Mesenchymal stem cell (in vitro differentiated cells and primary cell): ENCODE measurements around the gene PARVB.

Source experiments
- DNase-seq: peaks from one replicate; pipeline ENCODE4 v3.0.0-alpha.2; 2013
- H2AFZ ChIP-seq: one replicate; pipeline ENCODE4 v1.6.1; 2013; ENCODE audit warnings: low read depth, mild to moderate bottlenecking, control low read depth, inconsistent platforms, low read length, moderate library complexity
- H2AK5ac ChIP-seq: 2 replicates; pipeline ENCODE4 v1.6.1; 2013; ENCODE audit warnings: low read length, moderate library complexity, mild to moderate bottlenecking, inconsistent platforms; ENCODE audit not compliant: severe bottlenecking
- H2BK120ac ChIP-seq: one replicate; pipeline ENCODE4 v1.6.1; 2013; ENCODE audit warnings: low read depth, mild to moderate bottlenecking, inconsistent platforms, low read length, moderate library complexity
- H2BK12ac ChIP-seq, 2 experiments: one replicate each; pipeline ENCODE4 v1.6.1; 2013; ENCODE audit warnings: inconsistent platforms in 2 of 2, low read length in 2 of 2, mild to moderate bottlenecking in 2 of 2, moderate library complexity in 2 of 2, control low read depth in 1 of 2
- H2BK15ac ChIP-seq: one replicate; pipeline ENCODE4 v1.6.1; 2013; ENCODE audit warnings: mild to moderate bottlenecking, low read depth, inconsistent platforms; ENCODE audit not compliant: poor library complexity, severe bottlenecking
- H2BK5ac ChIP-seq: 2 replicates; pipeline ENCODE4 v1.6.1; 2013; ENCODE audit warnings: low read depth, mild to moderate bottlenecking, low read length, control low read depth, inconsistent platforms; ENCODE audit not compliant: poor library complexity, severe bottlenecking
- H3K14ac ChIP-seq, 2 experiments: one replicate each; pipeline ENCODE4 v1.6.1; 2013; ENCODE audit warnings: inconsistent platforms in 2 of 2, low read length in 2 of 2, control low read depth in 1 of 2, mild to moderate bottlenecking in 1 of 2, moderate library complexity in 1 of 2
- H3K18ac ChIP-seq, 2 experiments: one replicate each; pipeline ENCODE4 v1.6.1; 2013; ENCODE audit warnings: inconsistent platforms in 2 of 2, low read length in 2 of 2, control low read depth in 1 of 2, low read depth in 1 of 2, mild to moderate bottlenecking in 1 of 2
- H3K23ac ChIP-seq, 2 experiments: one replicate each; pipeline ENCODE4 v1.6.1; 2013; ENCODE audit warnings: inconsistent platforms in 2 of 2, low read length in 2 of 2, mild to moderate bottlenecking in 2 of 2, moderate library complexity in 2 of 2, control low read depth in 1 of 2
- H3K27ac ChIP-seq: 2 replicates; pipeline ENCODE4 v1.5.1; 2013; ENCODE audit warnings: mild to moderate bottlenecking, moderate library complexity, low read length, control low read depth, inconsistent platforms; ENCODE audit not compliant: poor library complexity, severe bottlenecking
- H3K27me3 ChIP-seq, 2 experiments: 2 replicates each; pipeline versions ENCODE4 v1.6.1 to v1.7.0; 2013; ENCODE audit warnings: low read length in 2 of 2, mild to moderate bottlenecking in 2 of 2, moderate library complexity in 2 of 2, control low read depth in 1 of 2, inconsistent platforms in 1 of 2; ENCODE audit not compliant: control insufficient read depth in 1 of 2, insufficient read depth in 1 of 2
- H3K36me3 ChIP-seq, 2 experiments: 2 replicates each; pipeline versions ENCODE4 v1.6.1 to v1.7.0; 2013; ENCODE audit warnings: low read length in 2 of 2, control low read depth in 1 of 2, inconsistent platforms in 1 of 2, low read depth in 1 of 2, mild to moderate bottlenecking in 1 of 2; ENCODE audit not compliant: insufficient read depth in 2 of 2, control insufficient read depth in 1 of 2
- H3K4ac ChIP-seq, 2 experiments: one replicate each; pipeline ENCODE4 v1.6.1; 2013; ENCODE audit warnings: inconsistent platforms in 2 of 2, low read length in 2 of 2, mild to moderate bottlenecking in 2 of 2, moderate library complexity in 2 of 2, control low read depth in 1 of 2, low read depth in 1 of 2
- H3K4me1 ChIP-seq: 2 replicates; pipeline ENCODE4 v1.6.1; 2013; ENCODE audit warnings: low read depth, low read length, control low read depth; ENCODE audit not compliant: control insufficient read depth, insufficient read depth
- H3K4me2 ChIP-seq: 2 replicates; pipeline ENCODE4 v1.6.1; 2013; ENCODE audit warnings: low read length, mild to moderate bottlenecking, inconsistent platforms; ENCODE audit not compliant: poor library complexity, severe bottlenecking
- H3K4me3 ChIP-seq, 2 experiments: 2 replicates each; pipeline versions ENCODE4 v1.5.1 to v1.7.0; 2013; ENCODE audit warnings: low read length in 2 of 2, mild to moderate bottlenecking in 2 of 2, control low read depth in 1 of 2, low read depth in 1 of 2; ENCODE audit not compliant: insufficient read depth in 1 of 2
- H3K79me1 ChIP-seq: replicated peaks from 2 replicates; pipeline ENCODE4 v1.6.1; 2013; ENCODE audit warnings: mild to moderate bottlenecking, control low read depth, low read length, inconsistent platforms; ENCODE audit not compliant: poor library complexity, severe bottlenecking
- H3K9ac ChIP-seq: 2 replicates; pipeline ENCODE4 v1.7.0; 2013; ENCODE audit warnings: mild to moderate bottlenecking, low read length, moderate library complexity
- H3K9me3 ChIP-seq: 2 replicates; pipeline ENCODE4 v1.7.0; 2013; ENCODE audit warnings: mild to moderate bottlenecking, low read length; ENCODE audit not compliant: control insufficient read depth
- H4K8ac ChIP-seq: one replicate; pipeline ENCODE4 v1.6.1; 2013; ENCODE audit warnings: inconsistent platforms, mild to moderate bottlenecking, low read length, moderate library complexity
- H4K91ac ChIP-seq: one replicate; pipeline ENCODE4 v1.6.1; 2013; ENCODE audit warnings: mild to moderate bottlenecking, low read length, inconsistent platforms
- WGBS: methylation state at CpG from one replicate; pipeline ENCODE4 v1.1.7; 2013; ENCODE audit warnings: mixed read lengths; 5-methylcytosine and 5-hydroxymethylcytosine counted together

PARVB gene

DNA sequence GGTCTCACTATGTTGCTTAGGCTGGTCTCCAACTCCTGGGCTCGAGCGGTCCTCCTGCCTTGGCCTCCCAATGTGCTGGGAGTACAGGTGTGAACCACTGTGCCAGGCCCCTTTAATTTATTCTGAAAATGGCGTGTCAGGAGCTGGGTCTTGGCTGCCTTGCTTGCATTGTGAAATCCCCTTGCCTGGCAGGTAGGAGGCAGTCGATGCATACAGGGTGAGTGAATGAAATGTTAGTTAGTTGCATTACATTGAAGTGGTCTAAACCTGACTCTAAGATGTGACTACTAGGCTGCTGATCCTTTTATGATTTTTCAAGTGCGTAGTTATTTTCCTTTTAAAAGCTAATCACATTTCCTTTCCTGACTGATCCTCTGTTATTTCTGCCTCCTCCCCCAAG is 42.9 kb downstream of the PARVB start:
- no peak overlapping the region for H4K91ac ChIP-seq
- no peak overlapping the region for H2BK12ac ChIP-seq
- no peak overlapping the region for H3K14ac ChIP-seq
- H3K4me3 ChIP-seq: no peak overlapping the region
- H3K4me2 ChIP-seq: no peak overlapping the region
- H3K27ac ChIP-seq: no peak overlapping the region
- H3K23ac ChIP-seq: no peak overlapping the region
- H3K27me3 ChIP-seq: no peaks in the 10 kb centered on the region
- no peak overlapping the region for H3K4ac ChIP-seq
- no peaks in the 10 kb centered on the region for H3K9me3 ChIP-seq
- no peak overlapping the region for H4K8ac ChIP-seq
- no peaks in the 10 kb centered on the region for H3K36me3 ChIP-seq
- H3K79me1 ChIP-seq: no peaks in the 10 kb centered on the region
- no peak overlapping the region for H2AFZ ChIP-seq
- H2AK5ac ChIP-seq: no peak overlapping the region
- no peak overlapping the region for H2BK5ac ChIP-seq
- no peak overlapping the region for H3K18ac ChIP-seq
- no peak overlapping the region for H2BK120ac ChIP-seq
- no peak overlapping the region for H3K9ac ChIP-seq
- peaks cover 2% of the 10 kb centered on the region for H3K4me1 ChIP-seq
- no peak overlapping the region for H2BK15ac ChIP-seq
- 93% methylated on average over 5 of the region's 5 CpGs for WGBS
- DNase-seq: no peak

DNA sequence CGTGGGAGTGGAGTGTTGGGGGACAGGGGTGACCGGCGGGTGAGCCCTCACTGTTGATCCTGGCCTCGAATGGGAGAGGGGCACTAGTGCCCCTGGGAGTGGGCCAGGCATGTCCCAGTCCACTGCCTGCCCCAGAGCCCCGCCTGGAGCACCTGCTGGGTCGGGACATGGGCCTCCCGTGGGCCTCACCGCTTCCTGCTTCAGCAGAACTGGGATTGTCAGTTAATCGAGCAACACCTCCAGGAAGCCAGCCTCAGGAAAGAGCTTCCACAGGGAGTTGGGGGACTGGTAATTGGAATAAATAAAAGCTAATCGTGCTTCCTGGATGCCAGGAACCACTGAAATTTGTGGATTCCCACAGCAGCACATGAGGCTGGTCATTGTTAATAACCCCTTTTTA is 43.8 kb downstream of the PARVB start:
- H2BK12ac ChIP-seq: no peak overlapping the region
- 78% methylated on average over 10 of the region's 10 CpGs for WGBS
- no peak overlapping the region for H2BK5ac ChIP-seq

DNA sequence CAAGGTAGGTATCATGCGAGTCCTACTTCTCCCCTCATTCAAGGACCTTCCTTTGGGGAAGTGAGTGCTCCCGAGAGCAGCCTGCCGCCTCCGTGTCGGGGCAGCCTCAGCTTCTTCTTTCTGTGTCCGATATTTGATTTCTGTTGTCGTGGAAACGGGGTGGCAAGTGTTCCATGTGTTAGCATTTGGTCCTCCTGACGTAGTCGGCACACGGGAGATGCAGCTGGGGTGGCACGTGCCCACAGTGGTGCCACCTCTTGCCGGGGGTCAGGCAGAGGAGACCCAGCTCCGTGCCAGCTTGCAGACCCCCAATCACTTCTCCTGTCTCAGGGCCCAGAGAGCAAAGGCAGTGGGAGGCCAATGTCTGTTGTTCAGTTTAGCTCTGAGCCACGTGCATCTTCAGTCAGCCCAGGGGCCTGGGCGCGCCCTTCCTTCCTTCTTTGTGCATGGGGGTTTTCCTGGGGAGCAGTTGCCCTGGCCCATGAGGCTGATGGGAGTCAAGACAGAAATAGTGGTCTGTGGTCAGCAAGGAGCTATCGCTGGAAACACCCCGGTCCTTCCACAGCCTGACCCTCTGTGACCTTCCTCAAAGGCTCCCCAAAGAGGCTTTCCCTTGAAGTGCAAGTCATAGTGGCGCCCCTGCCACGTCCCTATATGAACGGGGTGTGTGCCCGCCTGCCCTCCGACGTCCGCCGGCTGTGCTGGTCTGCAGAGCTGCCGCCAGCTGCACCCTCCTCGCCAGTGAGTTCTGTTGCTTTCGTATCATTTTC is 44.5 kb downstream of the PARVB start:
- H3K27me3 ChIP-seq: no peaks in the 10 kb centered on the region
- no peak overlapping the region for H3K9ac ChIP-seq
- no peak overlapping the region for H3K14ac ChIP-seq
- no peaks in the 10 kb centered on the region for H3K36me3 ChIP-seq
- no peak overlapping the region for H2BK15ac ChIP-seq
- no peak overlapping the region for H3K27ac ChIP-seq
- no peak overlapping the region for H2BK120ac ChIP-seq
- H2AFZ ChIP-seq: no peak overlapping the region
- DNase-seq: no peak
- H3K4ac ChIP-seq: no peak overlapping the region
- no peak overlapping the region for H4K91ac ChIP-seq
- H2AK5ac ChIP-seq: no peak overlapping the region
- WGBS: 93% methylated on average over 30 of the region's 30 CpGs
- H2BK5ac ChIP-seq: no peak overlapping the region
- peaks cover 2% of the 10 kb centered on the region for H3K4me1 ChIP-seq
- H3K79me1 ChIP-seq: no peaks in the 10 kb centered on the region
- H3K23ac ChIP-seq: no peak overlapping the region
- no peak overlapping the region for H3K18ac ChIP-seq
- H3K9me3 ChIP-seq: no peaks in the 10 kb centered on the region
- H3K4me2 ChIP-seq: no peak overlapping the region
- H3K4me3 ChIP-seq: no peak overlapping the region
- no peak overlapping the region for H4K8ac ChIP-seq
- H2BK12ac ChIP-seq: no peak overlapping the region

More for the DNA sequence above, 43.8 kb downstream of the PARVB start:
- Histone ChIP-seq H2AK5ac (no peak overlapping the region), H3K23ac (no peak overlapping the region), H3K4me2 (no peak overlapping the region), H3K4me1 (peaks cover 2% of the 10 kb centered on the region), H3K14ac (no peak overlapping the region), H2AFZ (no peak overlapping the region), H2BK120ac (no peak overlapping the region), H3K27me3 (no peaks in the 10 kb centered on the region), H3K9ac (no peak overlapping the region), H2BK15ac (no peak overlapping the region), H3K36me3 (no peaks in the 10 kb centered on the region), H3K18ac (no peak overlapping the region), H3K27ac (no peak overlapping the region), H4K8ac (no peak overlapping the region), H3K79me1 (no peaks in the 10 kb centered on the region), H3K9me3 (no peaks in the 10 kb centered on the region), H4K91ac (no peak overlapping the region), H3K4me3 (no peak overlapping the region), H3K4ac (no peak overlapping the region)
- no peak for DNase-seq

DNA sequence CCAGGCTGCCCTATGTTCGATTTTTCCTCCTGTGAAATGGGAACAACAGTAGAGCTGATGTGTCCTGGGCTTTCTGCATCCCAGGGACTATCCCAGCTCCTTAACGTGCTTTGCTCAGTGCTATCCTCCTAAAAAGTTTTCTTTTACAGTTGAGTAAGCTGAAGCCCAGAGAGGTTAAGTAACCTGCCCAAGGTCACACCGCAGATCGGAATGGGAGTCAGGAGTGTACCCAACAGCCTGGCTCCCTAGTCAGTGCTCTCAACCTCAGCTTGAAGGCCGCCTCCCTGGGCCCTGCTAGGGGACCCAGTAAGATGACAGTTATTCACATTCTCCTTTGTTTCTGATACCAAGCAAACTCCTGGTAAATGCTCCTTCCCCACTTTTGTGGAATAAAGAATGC is 45.9 kb downstream of the PARVB start:
- Histone ChIP-seq H3K4me2 (no peak overlapping the region), H3K4me3 (no peak overlapping the region), H3K9ac (no peak overlapping the region), H2BK12ac (no peak overlapping the region), H4K8ac (no peak overlapping the region), H3K4ac (no peak overlapping the region), H3K23ac (no peak overlapping the region), H2BK15ac (no peak overlapping the region), H4K91ac (no peak overlapping the region), H3K79me1 (no peaks in the 10 kb centered on the region), H3K18ac (no peak overlapping the region), H3K14ac (no peak overlapping the region), H2BK120ac (no peak overlapping the region), H3K4me1 (peaks cover 4% of the 10 kb centered on the region), H2AK5ac (no peak overlapping the region), H2AFZ (no peak overlapping the region), H3K27me3 (no peaks in the 10 kb centered on the region), H3K9me3 (no peaks in the 10 kb centered on the region), H3K27ac (no peak overlapping the region), H3K36me3 (peaks cover 0 to 4% of the 10 kb centered on the region in 2 experiments), H2BK5ac (no peak overlapping the region)
- DNase-seq: no peak
- 95% methylated on average over 5 of the region's 5 CpGs for WGBS
